ENCODE data around the gene DAAM1. TPM values are rescaled to one million over a fixed set of nuclear protein-coding genes. Genes with fewer than 3 reads are reported as not detected.

The DAAM1 gene
- total and polyA plus RNA-seq, 2 donors from 2014 or later = 5.3 to 47.8 TPM

GRCh38 chr14:59251811-59252771 lies 63.6 kb downstream of the DAAM1 start:
- no peak for FAIRE-seq
- no peak overlapping the region for H3K27ac ChIP-seq (ENCODE audit: low read depth in 2 of 2, low read length in 2 of 2)
- TF ChIP-seq CTCF (IDR thresholded peaks at IDR 0.05; ENCODE audit: borderline replicate concordance, extremely low read depth, insufficient read depth) = no peak
- DNase-seq = no peak
- intact Hi-C loops (cut with DNase I) = no loop called here
- H3K4me1 ChIP-seq (ENCODE audit: control insufficient read depth in 2 of 3, insufficient read depth in 2 of 3, low read depth in 1 of 3, low read length in 3 of 3) = peaks cover 0 to 24% (median 8%) of the 10 kb centered on the region in 3 donors
- H3K9me3 ChIP-seq (ENCODE audit: control insufficient read depth in 2 of 3, insufficient read depth in 1 of 3, low read length in 3 of 3) = no peaks in the 10 kb centered on the region
- H3K27me3 ChIP-seq (ENCODE audit: control insufficient read depth, insufficient read depth, low read length) = no peaks in the 10 kb centered on the region
- no peak overlapping the region for H3K9ac ChIP-seq (ENCODE audit: low read length in 3 of 3)
- no peaks in the 10 kb centered on the region for H3K36me3 ChIP-seq (ENCODE audit: control insufficient read depth in 2 of 3, insufficient read depth in 3 of 3, low read length in 3 of 3)
- H3K4me3 ChIP-seq (ENCODE audit: low read length in 3 of 3) = no peak overlapping the region

- H3K27ac ChIP-seq (ENCODE audit: low read depth in 2 of 2, low read length in 2 of 2) = no peak overlapping the region
- H3K36me3 ChIP-seq (ENCODE audit: control insufficient read depth in 2 of 3, insufficient read depth in 3 of 3, low read length in 3 of 3) = no peaks in the 10 kb centered on the region
- no peak overlapping the region for H3K4me3 ChIP-seq (ENCODE audit: low read length in 3 of 3)
- DNase-seq (no peak), FAIRE-seq (no peak)
- intact Hi-C loops (cut with DNase I) = no loop called here
- H3K27me3 ChIP-seq (ENCODE audit: control insufficient read depth, insufficient read depth, low read length) = no peaks in the 10 kb centered on the region
- TF ChIP-seq CTCF (IDR thresholded peaks at IDR 0.05; ENCODE audit: borderline replicate concordance, extremely low read depth, insufficient read depth) = no peak
- no peaks in the 10 kb centered on the region for H3K9me3 ChIP-seq (ENCODE audit: control insufficient read depth in 2 of 3, insufficient read depth in 1 of 3, low read length in 3 of 3)
- peaks cover 0 to 19% (median 8%) of the 10 kb centered on the region in 3 donors for H3K4me1 ChIP-seq (ENCODE audit: control insufficient read depth in 2 of 3, insufficient read depth in 2 of 3, low read depth in 1 of 3, low read length in 3 of 3)
- no peak overlapping the region for H3K9ac ChIP-seq (ENCODE audit: low read length in 3 of 3)
Observed at GRCh38 chr14:59252772-59253500, 64.5 kb downstream of the DAAM1 start.

- H3K27me3 ChIP-seq (ENCODE audit: control insufficient read depth, insufficient read depth, low read length) = no peaks in the 10 kb centered on the region
- no peak for TF ChIP-seq CTCF (IDR thresholded peaks at IDR 0.05; ENCODE audit: borderline replicate concordance, extremely low read depth, insufficient read depth)
- H3K27ac ChIP-seq (ENCODE audit: low read depth in 2 of 2, low read length in 2 of 2) = no peak overlapping the region
- H3K36me3 ChIP-seq (ENCODE audit: control insufficient read depth in 2 of 3, insufficient read depth in 3 of 3, low read length in 3 of 3) = no peaks in the 10 kb centered on the region
- FAIRE-seq (no peak), DNase-seq (no peak)
- H3K4me3 ChIP-seq (ENCODE audit: low read length in 3 of 3) = no peak overlapping the region
- H3K9ac ChIP-seq (ENCODE audit: low read length in 3 of 3) = no peak overlapping the region
- intact Hi-C loops (cut with DNase I) = no loop called here
- no peaks in the 10 kb centered on the region for H3K9me3 ChIP-seq (ENCODE audit: control insufficient read depth in 2 of 3, insufficient read depth in 1 of 3, low read length in 3 of 3)
- peaks cover 0 to 16% (median 8%) of the 10 kb centered on the region in 3 donors for H3K4me1 ChIP-seq (ENCODE audit: control insufficient read depth in 2 of 3, insufficient read depth in 2 of 3, low read depth in 1 of 3, low read length in 3 of 3)
Observed at GRCh38 chr14:59253527-59253926, 65.1 kb downstream of the DAAM1 start.
